Measurements from ENCODE around the gene ZDHHC11.
"Not testable (repeated sequence)": the region's sequence is repeated elsewhere in the genome, so short reads cannot be mapped to it uniquely, and the experiment has no call there.

Gene ZDHHC11

DNA sequence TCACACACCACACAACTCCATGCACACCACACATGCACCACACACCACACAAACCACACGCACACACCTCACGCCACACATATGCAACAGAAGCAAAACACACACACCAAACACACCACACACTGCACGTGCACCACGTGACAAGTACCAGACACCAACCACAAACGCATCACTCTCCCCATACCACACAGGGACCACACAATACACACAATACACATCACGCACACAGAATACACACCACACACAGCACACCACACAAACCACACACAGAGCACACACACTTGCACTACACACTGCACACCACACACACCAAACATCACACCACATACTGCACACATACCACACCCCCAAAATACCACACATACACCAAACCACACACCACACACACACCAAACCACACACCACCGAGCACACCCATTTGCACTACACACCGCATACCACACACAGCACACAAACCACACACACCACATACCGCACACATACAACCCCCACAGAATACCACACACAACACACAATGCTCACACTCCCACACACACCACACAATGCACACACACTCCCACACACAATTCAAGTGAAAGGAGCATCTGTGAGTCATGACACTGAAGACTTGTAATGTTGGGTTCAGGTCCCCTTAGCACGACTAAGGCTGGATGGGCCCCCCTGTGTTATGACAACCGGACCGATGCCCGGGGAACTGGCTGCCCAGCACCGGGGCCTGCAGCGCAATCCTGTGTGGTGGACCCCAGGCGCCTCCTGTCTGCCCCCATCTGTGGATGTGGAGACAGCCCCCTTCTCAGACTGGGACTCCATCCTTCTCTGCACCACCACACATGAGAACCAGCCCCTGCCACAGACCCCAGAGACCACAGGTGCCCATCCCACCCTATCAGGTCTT lies 6.0 kb upstream of the ZDHHC11 start:
- no peak for DNase-seq

DNA sequence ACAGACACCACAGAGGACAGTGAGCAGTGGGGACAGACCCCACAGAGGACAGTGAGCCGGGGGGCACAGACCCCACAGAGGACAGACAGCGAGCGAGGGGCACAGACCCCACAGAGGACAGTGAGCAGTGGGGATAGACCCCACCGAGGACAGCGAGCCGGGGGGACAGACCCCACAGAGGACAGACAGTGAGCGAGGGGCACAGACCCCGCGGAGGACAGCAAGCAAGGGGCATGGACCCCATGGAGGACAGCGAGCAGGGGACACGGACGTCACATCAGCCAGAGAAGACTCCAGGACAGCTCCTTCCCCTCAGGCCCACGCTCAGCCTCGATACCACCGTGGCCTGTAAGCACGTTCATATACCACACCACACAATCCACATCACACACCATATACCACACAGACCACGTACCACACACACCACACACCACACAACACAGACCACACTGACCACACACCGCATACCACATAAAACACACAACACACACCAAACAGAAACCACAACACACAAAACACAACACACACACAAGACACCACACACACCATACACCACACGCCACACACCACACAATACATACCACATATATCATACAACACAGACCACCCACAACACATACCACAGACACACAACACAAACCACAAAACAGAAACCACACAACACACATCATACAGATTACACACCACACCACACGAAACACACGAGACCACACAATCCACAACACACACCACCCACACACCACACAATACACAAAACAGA lies 5.2 kb upstream of the ZDHHC11 start:
- DNase-seq: no peak

- no peak for DNase-seq
Measured at GRCh38 chr5:854966-855743, 4.4 kb upstream of the ZDHHC11 start.

- no peak for DNase-seq
Measured at GRCh38 chr5:854217-854616, 3.4 kb upstream of the ZDHHC11 start.

- DNase-seq: not testable (repeated sequence)
Measured at GRCh38 chr5:853416-854090, 2.8 kb upstream of the ZDHHC11 start.

DNA sequence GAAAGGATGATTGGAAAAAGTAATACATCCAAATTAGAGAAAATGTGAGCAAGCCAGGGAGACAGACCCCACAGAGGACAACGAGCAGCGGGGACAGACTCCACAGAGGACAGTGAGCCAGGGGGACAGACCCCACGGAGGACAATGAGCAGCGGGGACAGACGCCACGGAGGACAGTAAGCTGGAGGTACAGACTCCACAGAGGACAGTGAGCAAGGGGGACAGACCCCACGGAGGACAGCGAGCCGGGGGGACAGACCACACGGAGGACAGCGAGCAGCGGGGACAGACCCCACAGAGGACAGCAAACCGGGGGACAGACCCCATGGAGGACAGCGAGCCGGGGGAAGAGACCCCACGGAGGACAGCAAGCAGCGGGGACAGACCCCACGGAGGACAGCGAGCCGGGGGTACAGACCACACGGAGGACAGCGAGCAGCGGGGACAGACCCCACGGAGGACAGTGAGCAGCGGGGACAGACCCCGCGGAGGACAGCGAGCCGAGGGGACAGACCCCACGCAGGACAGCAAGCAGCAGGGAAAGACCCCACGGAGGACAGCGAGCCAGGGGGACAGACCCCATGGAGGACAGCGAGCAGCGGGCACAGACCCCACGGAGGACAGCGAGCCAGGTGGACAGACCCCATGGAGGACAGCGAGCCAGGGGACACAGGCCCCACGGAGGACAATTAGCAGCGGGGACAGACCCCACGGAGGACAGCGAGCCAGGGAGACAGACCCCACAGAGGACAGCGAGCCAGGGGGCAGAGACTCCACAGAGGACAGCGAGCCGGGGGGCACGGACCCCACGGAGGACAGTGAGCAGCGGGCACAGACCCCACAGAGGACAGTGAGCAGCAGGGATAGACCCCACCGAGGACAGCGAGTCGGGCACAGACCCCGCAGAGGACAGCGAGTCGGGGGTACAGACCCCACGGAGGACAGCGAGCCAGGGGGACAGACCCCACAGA lies 1.9 kb upstream of the ZDHHC11 start:
- no peak for DNase-seq

GRCh38 chr5:852018-852417 lies 1.2 kb upstream of the ZDHHC11 start:
- DNase-seq: no peak

GRCh38 chr5:851553-851952 lies 767 bp upstream of the ZDHHC11 start:
- DNase-seq: no peak

DNA sequence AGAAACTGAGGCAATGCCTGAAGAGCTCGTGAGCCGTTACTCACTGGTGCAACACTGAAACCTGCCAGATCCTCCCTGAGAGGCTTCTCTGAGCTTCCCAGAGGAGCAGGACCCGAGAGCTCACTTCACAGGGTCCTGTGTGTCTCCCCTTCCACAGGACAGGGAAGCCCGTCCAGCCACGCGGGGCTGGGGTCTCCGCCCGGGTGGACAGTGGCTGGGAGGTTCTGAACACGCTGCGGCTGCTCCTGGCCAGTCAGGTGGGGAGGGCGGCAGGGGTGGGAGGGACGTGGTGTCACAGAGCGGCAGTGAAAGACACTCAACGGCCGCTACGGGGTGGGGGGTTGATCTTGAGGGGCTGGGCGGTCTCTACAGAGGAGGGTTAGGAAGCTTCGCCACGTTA lies 290 bp upstream of the ZDHHC11 start:
- no peak for DNase-seq

DNA sequence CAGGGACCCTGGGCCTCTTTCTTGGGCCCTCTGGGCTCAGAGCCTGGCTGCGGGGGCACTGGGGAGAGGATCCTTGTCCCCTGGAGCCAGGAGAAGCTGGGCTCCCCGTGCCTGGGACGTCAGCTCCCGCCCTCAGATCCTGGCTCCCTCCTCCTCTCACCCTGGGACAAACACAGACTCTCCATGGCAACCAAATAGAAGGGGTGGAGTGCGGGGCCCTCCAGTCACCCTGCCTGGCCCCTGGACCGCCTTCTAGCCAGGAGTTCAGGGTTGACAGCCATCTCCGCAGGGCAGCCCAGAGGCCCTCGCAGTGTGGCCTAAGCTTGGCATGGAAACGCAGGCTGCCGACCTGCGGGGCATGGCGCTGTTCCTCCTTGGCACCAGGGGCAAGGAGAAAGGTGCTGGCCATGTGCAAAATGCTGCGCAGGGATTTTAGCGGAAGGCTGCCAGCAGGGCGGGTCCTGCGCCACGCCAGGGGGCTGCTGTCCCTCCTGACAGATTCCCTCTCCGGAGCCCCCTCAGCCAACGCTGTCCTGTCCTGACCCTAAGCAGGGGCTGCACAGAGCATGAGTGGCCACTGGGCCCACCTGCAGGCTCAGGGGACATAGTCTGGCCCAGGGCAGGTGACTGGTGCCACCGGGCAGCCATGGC lies 1.0 kb downstream of the ZDHHC11 start:
- DNase-seq: no peak

GRCh38 chr5:848671-849111 lies 2.1 kb downstream of the ZDHHC11 start:
- DNase-seq: no peak

- not testable (repeated sequence) for DNase-seq
Measured at GRCh38 chr5:847736-848135, 3.0 kb downstream of the ZDHHC11 start.

GRCh38 chr5:847212-847611 lies 3.6 kb downstream of the ZDHHC11 start:
- DNase-seq: not testable (repeated sequence)

DNA sequence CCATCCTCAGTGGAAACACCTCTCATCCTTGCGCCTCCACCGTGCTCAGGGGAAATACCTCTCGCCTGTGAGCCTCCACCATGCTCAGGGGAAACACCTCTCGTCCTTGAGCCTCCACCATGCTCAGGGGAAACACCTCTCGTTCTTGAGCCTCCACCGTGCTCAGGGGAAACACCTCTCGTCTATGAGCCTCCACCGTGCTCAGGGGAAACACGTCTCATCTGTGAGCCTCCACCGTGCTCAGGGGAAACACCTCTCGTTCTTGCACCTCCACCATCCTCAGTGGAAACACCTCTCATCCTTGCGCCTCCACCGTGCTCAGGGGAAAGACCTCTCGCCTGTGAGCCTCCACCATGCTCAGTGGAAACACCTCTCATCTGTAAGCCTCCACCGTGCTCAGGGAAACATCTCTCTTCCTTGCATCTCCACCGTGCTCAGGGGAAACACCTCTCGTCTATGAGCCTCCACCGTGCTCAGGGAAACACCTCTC lies 4.1 kb downstream of the ZDHHC11 start:
- DNase-seq: not testable (repeated sequence)

- not testable (repeated sequence) for DNase-seq
Measured at GRCh38 chr5:845676-846601, 4.8 kb downstream of the ZDHHC11 start.

- not testable (repeated sequence) for DNase-seq
Measured at GRCh38 chr5:845031-845675, 5.6 kb downstream of the ZDHHC11 start.

GRCh38 chr5:844426-844825 lies 6.4 kb downstream of the ZDHHC11 start:
- not testable (repeated sequence) for DNase-seq

DNA sequence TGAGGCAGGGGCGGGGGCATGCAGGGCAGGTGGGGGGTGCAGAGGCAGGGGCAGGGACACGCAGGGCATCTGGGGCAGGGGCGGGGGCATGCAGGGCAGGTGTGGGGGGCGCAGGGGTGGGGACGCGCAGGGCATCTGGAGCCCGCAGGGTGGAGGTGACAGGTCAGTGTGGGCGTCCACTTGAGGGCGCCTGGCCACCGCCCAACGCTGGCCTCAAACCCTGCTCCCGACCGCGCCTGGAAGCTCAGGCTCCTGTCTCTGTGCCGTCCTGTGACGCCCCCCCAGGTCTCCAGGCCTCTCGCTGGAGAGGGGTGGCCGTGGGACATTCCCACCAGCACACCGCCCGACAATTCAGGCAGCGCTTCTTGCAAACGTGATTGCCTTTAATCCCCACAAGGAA lies 6.9 kb downstream of the ZDHHC11 start:
- not testable (repeated sequence) for DNase-seq

DNA sequence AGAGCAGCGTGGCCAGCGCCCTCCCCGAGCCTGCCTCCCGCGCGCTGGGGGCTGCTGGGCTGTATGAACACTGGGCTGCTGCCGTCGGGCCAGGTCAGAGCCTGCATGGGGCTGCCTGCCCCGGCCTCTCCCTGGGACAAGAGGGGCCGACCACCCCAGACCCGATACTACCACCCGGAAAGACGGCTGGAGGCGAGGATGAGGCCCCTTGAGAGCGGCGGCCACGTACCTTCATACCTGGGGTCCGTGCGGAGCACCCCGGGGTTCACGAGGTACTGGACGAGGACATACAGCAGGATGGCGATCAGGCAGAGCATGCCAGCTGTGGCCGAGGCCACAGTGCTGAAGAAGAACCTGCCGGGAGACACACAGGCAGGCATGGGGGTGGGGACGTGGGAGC lies 7.4 kb downstream of the ZDHHC11 start:
- DNase-seq: not testable (repeated sequence)

All from NCI-H1436 treated with DMSO at 0.1 percent for 48 hours (cell line).